ENCODE data around the gene POLR3H. TPM values are rescaled to one million over a fixed set of nuclear protein-coding genes. Genes with fewer than 3 reads are reported as not detected.

The POLR3H gene
- total and polyA plus RNA-seq, 2 donors (not counting 3 experiments of a cell fraction or from before 2014, with no cell fraction given): 31.2 to 39.4 TPM

DNA sequence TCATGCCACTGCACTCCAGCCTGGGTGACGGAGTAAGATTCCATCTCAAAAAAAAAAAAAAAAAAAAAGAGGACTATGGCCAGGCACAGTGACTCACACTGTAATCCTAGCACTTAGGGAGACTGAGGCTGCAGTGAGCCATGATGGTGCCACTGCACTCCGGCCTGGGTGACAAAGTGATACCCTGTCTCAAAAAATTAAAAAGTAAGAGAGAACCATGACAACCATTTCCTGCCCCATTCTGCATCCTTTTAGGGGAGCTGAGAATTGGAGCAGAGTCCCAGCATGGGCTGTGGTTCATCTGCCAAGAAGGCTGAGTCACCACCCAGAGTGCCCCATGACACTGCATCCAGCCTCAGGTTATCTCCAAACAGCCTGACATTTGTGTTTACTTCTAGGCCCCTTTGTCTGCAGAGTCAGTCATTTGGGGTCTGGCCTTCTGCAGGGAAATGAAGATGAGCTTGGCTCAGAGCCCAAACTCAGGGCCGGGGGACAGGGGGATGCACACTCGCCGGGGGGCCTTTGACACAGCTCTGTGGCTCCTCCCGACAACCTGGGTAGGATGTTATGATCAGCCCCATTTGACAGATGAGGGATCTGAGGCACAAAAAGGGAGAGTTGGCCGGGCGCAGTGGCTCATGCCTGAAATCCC lies 21.3 kb upstream of the POLR3H start:
- H3K79me2 ChIP-seq (ENCODE audit: control insufficient read depth, insufficient read depth, low read length): no peaks in the 10 kb centered on the region
- dilution Hi-C loops (cut with MboI; ENCODE audit: extremely low pct_ligation_motif_present, low sequenced_read_pairs): no loop called here
- H3K9me1 ChIP-seq (replicated peaks; ENCODE audit: control insufficient read depth, extremely low read depth, insufficient read depth, low read length): no peaks in the 10 kb centered on the region
- no peaks in the 10 kb centered on the region for H4K20me1 ChIP-seq (replicated peaks; ENCODE audit: control insufficient read depth, extremely low read depth, insufficient read depth, low read length)
- no peaks in the 10 kb centered on the region for H3K9me3 ChIP-seq (replicated peaks; ENCODE audit: control insufficient read depth, insufficient read depth, low read length)
- no peak overlapping the region for H3K4me2 ChIP-seq (ENCODE audit: insufficient read depth, low read length)
- intact Hi-C loops (cut with micrococcal nuclease): no loop called here
- no peak overlapping the region for H3K4me3 ChIP-seq (replicated peaks in 1 of 3; ENCODE audit: insufficient read depth in 1 of 3, low read depth in 1 of 3, low read length in 3 of 3)
- CTCF ChIA-PET: interaction anchor here (0.5 to 1.4 kb wide), 9 partner anchors 10 to 184 kb away, joined by 3 to 4 read pairs (median 3); partner anchors contain the start of genes PMM1 and TEF
- no TSS peak for BruUV-seq (replicated peaks)
- POLR2A ChIA-PET: interaction anchor here (0.6 to 1.1 kb wide), 2 partner anchors 17 to 24 kb away, joined by 3 to 8 read pairs; partner anchors contain the start of gene PMM1
- TF ChIP-seq CTCF (IDR thresholded peaks at IDR 0.05; ENCODE audit: extremely low read depth in 1 of 2, insufficient read depth in 1 of 2, low read depth in 1 of 2, low read length in 2 of 2) (no peak), MAX (IDR thresholded peaks at IDR 0.05; ENCODE audit: insufficient read depth, insufficient read length) (no peak), FOS (IDR thresholded peaks at IDR 0.05; ENCODE audit: borderline replicate concordance, insufficient read depth, low read length) (peak; percentile 75), POLR2AphosphoS5 (IDR thresholded peaks at IDR 0.05; ENCODE audit: insufficient read depth, low read depth, low read length) (no peak), POLR2A (IDR thresholded peaks at IDR 0.05; ENCODE audit: low read depth, low read length) (no peak), MYC (IDR thresholded peaks at IDR 0.05; ENCODE audit: low read depth, low read length) (no peak), EZH2 (IDR thresholded peaks at IDR 0.05; ENCODE audit: borderline replicate concordance, low read depth, low read length, severe bottlenecking) (no peak), JUN (IDR thresholded peaks at IDR 0.05; ENCODE audit: borderline replicate concordance, insufficient read depth, insufficient read length, low read depth) (peak; percentile 45), GATA2 (IDR thresholded peaks at IDR 0.05; ENCODE audit: insufficient read depth, insufficient read length, low read depth, low read length) (peak; percentile 45)
- DNase-seq (ENCODE audit: low read depth, low spot score) (peak; percentile 70), FAIRE-seq (peak; percentile 82)
- peaks cover 0 to 5% of the 10 kb centered on the region in 2 experiments for H3K27me3 ChIP-seq (ENCODE audit: control insufficient read depth in 2 of 2, insufficient read depth in 2 of 2, low read length in 2 of 2)
- peaks cover 11% of the 10 kb centered on the region for H3K4me1 ChIP-seq (ENCODE audit: control insufficient read depth, extremely low read depth, insufficient read depth, low read length)
- H3K9ac ChIP-seq (replicated peaks; ENCODE audit: extremely low read depth, insufficient read depth, low read length): no peak overlapping the region
- no peak overlapping the region for H3K27ac ChIP-seq (ENCODE audit: insufficient read depth, low read depth, low read length)
- no peaks in the 10 kb centered on the region for H3K36me3 ChIP-seq (ENCODE audit: control insufficient read depth in 2 of 2, extremely low read depth in 1 of 2, insufficient read depth in 2 of 2, low read length in 2 of 2)
- no peak overlapping the region for H2AFZ ChIP-seq (ENCODE audit: low read depth, low read length)

All from endothelial cell of umbilical vein (primary cell).